Measurements from ENCODE around the gene CENPI. TPM values are rescaled to one million over a fixed set of nuclear protein-coding genes. Genes with fewer than 3 reads are reported as not detected.

CENPI gene
- total and polyA plus RNA-seq, 10 of the 15 experiments (the other 5 are each of a cell fraction or from before 2014, with no cell fraction given), result 6.9 to 25.8 (median 17.5) TPM

DNA sequence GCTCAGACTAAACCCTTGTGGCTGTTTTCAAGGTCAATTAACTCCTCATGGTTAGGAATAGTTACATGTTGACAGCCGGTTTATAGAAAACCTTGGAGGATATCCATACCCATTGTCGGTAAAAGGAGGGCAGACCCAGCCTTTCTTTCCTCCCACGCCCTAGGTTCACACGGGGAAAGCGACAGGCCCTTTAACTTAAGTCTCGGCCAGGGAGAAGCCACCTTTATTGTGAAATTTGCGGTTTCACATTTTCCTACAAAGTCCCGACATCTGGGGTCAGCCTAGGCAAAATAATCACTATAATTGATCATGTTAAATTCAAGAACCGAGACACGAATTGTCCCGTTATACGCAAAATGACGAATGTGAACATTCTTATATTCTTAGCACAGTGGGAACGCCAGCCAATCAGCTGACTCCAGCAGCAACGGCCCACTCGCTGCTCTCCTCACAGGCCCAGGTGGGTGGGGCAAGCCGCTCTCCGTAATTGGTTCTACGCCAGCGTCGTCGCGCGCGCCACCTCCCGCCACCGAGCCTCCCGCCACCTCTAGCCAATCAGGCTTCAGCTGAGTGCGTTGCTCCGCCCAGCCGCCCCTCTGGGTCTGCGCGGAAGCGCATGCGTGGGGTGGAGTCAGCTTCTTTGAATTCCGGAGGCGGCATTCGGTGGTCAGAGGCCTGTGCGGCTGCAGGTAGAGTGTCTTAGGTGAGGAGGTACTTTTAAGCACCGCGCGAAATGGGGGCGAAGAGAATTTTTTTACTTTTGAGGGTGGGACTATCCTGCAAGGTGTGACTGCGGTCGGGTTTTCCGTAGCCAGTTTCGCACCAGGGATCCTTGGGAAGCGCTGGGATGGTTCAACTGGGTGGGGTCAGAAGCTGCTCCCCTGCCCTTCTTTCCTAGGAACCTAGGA, at the start of gene CENPI (continued):
- TF ChIP-seq, protein P1, sequence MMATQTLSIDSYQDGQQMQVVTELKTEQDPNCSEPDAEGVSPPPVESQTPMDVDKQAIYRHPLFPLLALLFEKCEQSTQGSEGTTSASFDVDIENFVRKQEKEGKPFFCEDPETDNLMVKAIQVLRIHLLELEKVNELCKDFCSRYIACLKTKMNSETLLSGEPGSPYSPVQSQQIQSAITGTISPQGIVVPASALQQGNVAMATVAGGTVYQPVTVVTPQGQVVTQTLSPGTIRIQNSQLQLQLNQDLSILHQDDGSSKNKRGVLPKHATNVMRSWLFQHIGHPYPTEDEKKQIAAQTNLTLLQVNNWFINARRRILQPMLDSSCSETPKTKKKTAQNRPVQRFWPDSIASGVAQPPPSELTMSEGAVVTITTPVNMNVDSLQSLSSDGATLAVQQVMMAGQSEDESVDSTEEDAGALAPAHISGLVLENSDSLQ (IDR thresholded peaks at IDR 0.05), result peak; percentile 61; the same call in 1 of the 2 replicates
- TF ChIP-seq ZNF24 (IDR thresholded peaks at IDR 0.05) (no peak), HDGF (IDR thresholded peaks at IDR 0.05) (no peak), BACH1 (IDR thresholded peaks at IDR 0.05; ENCODE audit: borderline replicate concordance) (no peak), SUZ12 (IDR thresholded peaks at IDR 0.05; ENCODE audit: unreplicated experiment) (no peak), BRCA1 (IDR thresholded peaks at IDR 0.05; ENCODE audit: low read depth, low read length) (no peak)
- TF ChIP-seq, protein P2, sequence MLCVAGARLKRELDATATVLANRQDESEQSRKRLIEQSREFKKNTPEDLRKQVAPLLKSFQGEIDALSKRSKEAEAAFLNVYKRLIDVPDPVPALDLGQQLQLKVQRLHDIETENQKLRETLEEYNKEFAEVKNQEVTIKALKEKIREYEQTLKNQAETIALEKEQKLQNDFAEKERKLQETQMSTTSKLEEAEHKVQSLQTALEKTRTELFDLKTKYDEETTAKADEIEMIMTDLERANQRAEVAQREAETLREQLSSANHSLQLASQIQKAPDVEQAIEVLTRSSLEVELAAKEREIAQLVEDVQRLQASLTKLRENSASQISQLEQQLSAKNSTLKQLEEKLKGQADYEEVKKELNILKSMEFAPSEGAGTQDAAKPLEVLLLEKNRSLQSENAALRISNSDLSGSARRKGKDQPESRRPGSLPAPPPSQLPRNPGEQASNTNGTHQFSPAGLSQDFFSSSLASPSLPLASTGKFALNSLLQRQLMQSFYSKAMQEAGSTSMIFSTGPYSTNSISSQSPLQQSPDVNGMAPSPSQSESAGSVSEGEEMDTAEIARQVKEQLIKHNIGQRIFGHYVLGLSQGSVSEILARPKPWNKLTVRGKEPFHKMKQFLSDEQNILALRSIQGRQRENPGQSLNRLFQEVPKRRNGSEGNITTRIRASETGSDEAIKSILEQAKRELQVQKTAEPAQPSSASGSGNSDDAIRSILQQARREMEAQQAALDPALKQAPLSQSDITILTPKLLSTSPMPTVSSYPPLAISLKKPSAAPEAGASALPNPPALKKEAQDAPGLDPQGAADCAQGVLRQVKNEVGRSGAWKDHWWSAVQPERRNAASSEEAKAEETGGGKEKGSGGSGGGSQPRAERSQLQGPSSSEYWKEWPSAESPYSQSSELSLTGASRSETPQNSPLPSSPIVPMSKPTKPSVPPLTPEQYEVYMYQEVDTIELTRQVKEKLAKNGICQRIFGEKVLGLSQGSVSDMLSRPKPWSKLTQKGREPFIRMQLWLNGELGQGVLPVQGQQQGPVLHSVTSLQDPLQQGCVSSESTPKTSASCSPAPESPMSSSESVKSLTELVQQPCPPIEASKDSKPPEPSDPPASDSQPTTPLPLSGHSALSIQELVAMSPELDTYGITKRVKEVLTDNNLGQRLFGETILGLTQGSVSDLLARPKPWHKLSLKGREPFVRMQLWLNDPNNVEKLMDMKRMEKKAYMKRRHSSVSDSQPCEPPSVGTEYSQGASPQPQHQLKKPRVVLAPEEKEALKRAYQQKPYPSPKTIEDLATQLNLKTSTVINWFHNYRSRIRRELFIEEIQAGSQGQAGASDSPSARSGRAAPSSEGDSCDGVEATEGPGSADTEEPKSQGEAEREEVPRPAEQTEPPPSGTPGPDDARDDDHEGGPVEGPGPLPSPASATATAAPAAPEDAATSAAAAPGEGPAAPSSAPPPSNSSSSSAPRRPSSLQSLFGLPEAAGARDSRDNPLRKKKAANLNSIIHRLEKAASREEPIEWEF (IDR thresholded peaks at IDR 0.05; ENCODE audit: insufficient replicate concordance, low read depth, low read length), result no peak
- TF ChIP-seq, protein P3, sequence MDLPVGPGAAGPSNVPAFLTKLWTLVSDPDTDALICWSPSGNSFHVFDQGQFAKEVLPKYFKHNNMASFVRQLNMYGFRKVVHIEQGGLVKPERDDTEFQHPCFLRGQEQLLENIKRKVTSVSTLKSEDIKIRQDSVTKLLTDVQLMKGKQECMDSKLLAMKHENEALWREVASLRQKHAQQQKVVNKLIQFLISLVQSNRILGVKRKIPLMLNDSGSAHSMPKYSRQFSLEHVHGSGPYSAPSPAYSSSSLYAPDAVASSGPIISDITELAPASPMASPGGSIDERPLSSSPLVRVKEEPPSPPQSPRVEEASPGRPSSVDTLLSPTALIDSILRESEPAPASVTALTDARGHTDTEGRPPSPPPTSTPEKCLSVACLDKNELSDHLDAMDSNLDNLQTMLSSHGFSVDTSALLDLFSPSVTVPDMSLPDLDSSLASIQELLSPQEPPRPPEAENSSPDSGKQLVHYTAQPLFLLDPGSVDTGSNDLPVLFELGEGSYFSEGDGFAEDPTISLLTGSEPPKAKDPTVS (IDR thresholded peaks at IDR 0.05; ENCODE audit: low read depth, low read length), result no peak
- TF ChIP-seq, protein P4, sequence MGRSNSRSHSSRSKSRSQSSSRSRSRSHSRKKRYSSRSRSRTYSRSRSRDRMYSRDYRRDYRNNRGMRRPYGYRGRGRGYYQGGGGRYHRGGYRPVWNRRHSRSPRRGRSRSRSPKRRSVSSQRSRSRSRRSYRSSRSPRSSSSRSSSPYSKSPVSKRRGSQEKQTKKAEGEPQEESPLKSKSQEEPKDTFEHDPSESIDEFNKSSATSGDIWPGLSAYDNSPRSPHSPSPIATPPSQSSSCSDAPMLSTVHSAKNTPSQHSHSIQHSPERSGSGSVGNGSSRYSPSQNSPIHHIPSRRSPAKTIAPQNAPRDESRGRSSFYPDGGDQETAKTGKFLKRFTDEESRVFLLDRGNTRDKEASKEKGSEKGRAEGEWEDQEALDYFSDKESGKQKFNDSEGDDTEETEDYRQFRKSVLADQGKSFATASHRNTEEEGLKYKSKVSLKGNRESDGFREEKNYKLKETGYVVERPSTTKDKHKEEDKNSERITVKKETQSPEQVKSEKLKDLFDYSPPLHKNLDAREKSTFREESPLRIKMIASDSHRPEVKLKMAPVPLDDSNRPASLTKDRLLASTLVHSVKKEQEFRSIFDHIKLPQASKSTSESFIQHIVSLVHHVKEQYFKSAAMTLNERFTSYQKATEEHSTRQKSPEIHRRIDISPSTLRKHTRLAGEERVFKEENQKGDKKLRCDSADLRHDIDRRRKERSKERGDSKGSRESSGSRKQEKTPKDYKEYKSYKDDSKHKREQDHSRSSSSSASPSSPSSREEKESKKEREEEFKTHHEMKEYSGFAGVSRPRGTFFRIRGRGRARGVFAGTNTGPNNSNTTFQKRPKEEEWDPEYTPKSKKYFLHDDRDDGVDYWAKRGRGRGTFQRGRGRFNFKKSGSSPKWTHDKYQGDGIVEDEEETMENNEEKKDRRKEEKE (IDR thresholded peaks at IDR 0.05), result no peak
- TF ChIP-seq, protein P5, sequence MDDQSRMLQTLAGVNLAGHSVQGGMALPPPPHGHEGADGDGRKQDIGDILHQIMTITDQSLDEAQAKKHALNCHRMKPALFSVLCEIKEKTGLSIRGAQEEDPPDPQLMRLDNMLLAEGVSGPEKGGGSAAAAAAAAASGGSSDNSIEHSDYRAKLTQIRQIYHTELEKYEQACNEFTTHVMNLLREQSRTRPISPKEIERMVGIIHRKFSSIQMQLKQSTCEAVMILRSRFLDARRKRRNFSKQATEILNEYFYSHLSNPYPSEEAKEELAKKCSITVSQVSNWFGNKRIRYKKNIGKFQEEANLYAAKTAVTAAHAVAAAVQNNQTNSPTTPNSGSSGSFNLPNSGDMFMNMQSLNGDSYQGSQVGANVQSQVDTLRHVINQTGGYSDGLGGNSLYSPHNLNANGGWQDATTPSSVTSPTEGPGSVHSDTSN (IDR thresholded peaks at IDR 0.05; ENCODE audit: insufficient replicate concordance, low read depth, low read length), result no peak
- TF ChIP-seq, protein P6, sequence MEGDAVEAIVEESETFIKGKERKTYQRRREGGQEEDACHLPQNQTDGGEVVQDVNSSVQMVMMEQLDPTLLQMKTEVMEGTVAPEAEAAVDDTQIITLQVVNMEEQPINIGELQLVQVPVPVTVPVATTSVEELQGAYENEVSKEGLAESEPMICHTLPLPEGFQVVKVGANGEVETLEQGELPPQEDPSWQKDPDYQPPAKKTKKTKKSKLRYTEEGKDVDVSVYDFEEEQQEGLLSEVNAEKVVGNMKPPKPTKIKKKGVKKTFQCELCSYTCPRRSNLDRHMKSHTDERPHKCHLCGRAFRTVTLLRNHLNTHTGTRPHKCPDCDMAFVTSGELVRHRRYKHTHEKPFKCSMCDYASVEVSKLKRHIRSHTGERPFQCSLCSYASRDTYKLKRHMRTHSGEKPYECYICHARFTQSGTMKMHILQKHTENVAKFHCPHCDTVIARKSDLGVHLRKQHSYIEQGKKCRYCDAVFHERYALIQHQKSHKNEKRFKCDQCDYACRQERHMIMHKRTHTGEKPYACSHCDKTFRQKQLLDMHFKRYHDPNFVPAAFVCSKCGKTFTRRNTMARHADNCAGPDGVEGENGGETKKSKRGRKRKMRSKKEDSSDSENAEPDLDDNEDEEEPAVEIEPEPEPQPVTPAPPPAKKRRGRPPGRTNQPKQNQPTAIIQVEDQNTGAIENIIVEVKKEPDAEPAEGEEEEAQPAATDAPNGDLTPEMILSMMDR (IDR thresholded peaks at IDR 0.05 in 2 of 3, conservative IDR thresholded peaks at IDR 0.05 in 1 of 3; ENCODE audit: control insufficient read depth in 2 of 3, extremely low read depth in 1 of 3, insufficient read depth in 1 of 3, low read depth in 3 of 3, low read length in 3 of 3), result no peak

Data from GM12878 (cell line).